LHCN-M2 (cell line): Measurements from ENCODE around the gene CNPY2. TPM values are rescaled to one million over a fixed set of nuclear protein-coding genes. Genes with fewer than 3 reads are reported as not detected.

Source experiments
- total RNA-seq: library from RNA; depleted of rRNA; stranded (reverse); fragments of >200 nt; gene quantifications from 2 replicates; pipeline ENCODE4 v1.2.3, GENCODE V29; 2014; rRNA removed

Gene CNPY2
- total RNA-seq, 1 experiment from 2014 or later = 96.3 TPM

Other genes starting within 250 kb of the CNPY2 start
- 1.7 TPM in 1 of 2 replicates, not detected in the other for gene ERBB3, start 235.8 kb downstream of the CNPY2 start, total RNA-seq
- gene PA2G4, start 211.4 kb downstream of the CNPY2 start, total RNA-seq = 247 and 307 TPM in 2 replicates
- 1,853 and 1,922 TPM in 2 replicates for gene RPL41, start 199.4 kb downstream of the CNPY2 start, total RNA-seq
- 3.6 and 3.8 TPM in 2 replicates for gene ZC3H10, start 197.7 kb downstream of the CNPY2 start, total RNA-seq
- 169 and 173 TPM in 2 replicates for gene ESYT1, start 187.7 kb downstream of the CNPY2 start, total RNA-seq
- gene MYL6B, start 163.4 kb downstream of the CNPY2 start, total RNA-seq = 130 and 136 TPM in 2 replicates
- 1,787 and 1,859 TPM in 2 replicates for gene MYL6, start 157.6 kb downstream of the CNPY2 start, total RNA-seq
- 41.6 and 60.4 TPM in 2 replicates for gene SMARCC2, start 126.5 kb downstream of the CNPY2 start, total RNA-seq
- 50.3 and 52.8 TPM in 2 replicates for gene RNF41, start 94.1 kb downstream of the CNPY2 start, total RNA-seq
- gene NABP2, start 91.6 kb downstream of the CNPY2 start, total RNA-seq = 47.1 and 57.1 TPM in 2 replicates
- not detected in 2 replicates for gene SLC39A5, start 85.9 kb downstream of the CNPY2 start, total RNA-seq
- gene ANKRD52, start 57.6 kb downstream of the CNPY2 start, total RNA-seq = 32.6 and 36.9 TPM in 2 replicates
- 16.5 and 20.8 TPM in 2 replicates for gene COQ10A, start 49.0 kb downstream of the CNPY2 start, total RNA-seq
- gene CS, start 15.7 kb downstream of the CNPY2 start, total RNA-seq = 156 and 159 TPM in 2 replicates
- 17.3 and 29.0 TPM in 2 replicates for gene PAN2, start 18.0 kb upstream of the CNPY2 start, total RNA-seq
- 0.29 TPM in 1 of 2 replicates, not detected in the other for gene IL23A, start 22.9 kb upstream of the CNPY2 start, total RNA-seq
- gene STAT2, start 44.1 kb upstream of the CNPY2 start, total RNA-seq = 111 and 187 TPM in 2 replicates
- not detected in 2 replicates for gene APOF, start 46.9 kb upstream of the CNPY2 start, total RNA-seq
- gene TIMELESS, start 133.4 kb upstream of the CNPY2 start, total RNA-seq = 25.3 and 25.9 TPM in 2 replicates
- not detected in 2 replicates for gene MIP, start 138.7 kb upstream of the CNPY2 start, total RNA-seq
- 2.1 and 2.6 TPM in 2 replicates for gene SPRYD4, start 152.6 kb upstream of the CNPY2 start, total RNA-seq
- gene GLS2, start 172.2 kb upstream of the CNPY2 start, total RNA-seq = not detected in 2 replicates
- 12.1 and 13.0 TPM in 2 replicates for gene RBMS2, start 205.8 kb upstream of the CNPY2 start, total RNA-seq